Activated CD8-positive, alpha-beta T cell treated with anti-CD3 and anti-CD28 coated beads for 36 hours (primary cell): Measurements from ENCODE around the gene ZDHHC13. TPM values are rescaled to one million over a fixed set of nuclear protein-coding genes. Genes with fewer than 3 reads are reported as not detected.

Experiments
- ATAC-seq: fragments of 200-7000 bp; cut with Tn5 transposase; one replicate; pipeline ENCODE4 v1.10.0; 2021; ENCODE audit warnings: mild to moderate bottlenecking, moderate library complexity
- CTCF ChIA-PET: fragments of 350-600 bp; sonication (Branson Sonifier 250); formaldehyde crosslinking; loops from one replicate; lab custom pipeline; 2021; ENCODE audit warnings: antibody characterized with exemption; lab: Charles Lee
- POLR2A ChIA-PET: fragments of 350-600 bp; sonication (Branson Sonifier 250); formaldehyde crosslinking; loops from one replicate; lab custom pipeline; 2021; ENCODE audit warnings: antibody characterized with exemption; lab: Charles Lee
- DNase-seq: peaks from one replicate; pipeline ENCODE4 v3.0.0-alpha.2; 2020
- H3K27ac Mint-ChIP-seq: one replicate; pipeline ENCODE4 v1.8.0; 2021; ENCODE audit warnings: mild to moderate bottlenecking, mixed read lengths
- H3K27me3 Mint-ChIP-seq: one replicate; pipeline ENCODE4 v1.8.0; 2021; ENCODE audit warnings: mixed read lengths
- H3K36me3 Mint-ChIP-seq: one replicate; pipeline ENCODE4 v1.8.0; 2021; ENCODE audit warnings: low read depth, mixed read lengths
- H3K4me1 Mint-ChIP-seq: one replicate; pipeline ENCODE4 v1.8.0; 2021; ENCODE audit warnings: low read depth, mixed read lengths
- H3K4me3 Mint-ChIP-seq: one replicate; pipeline ENCODE4 v1.8.0; 2021; ENCODE audit warnings: mild to moderate bottlenecking, moderate library complexity, mixed read lengths
- H3K9me3 Mint-ChIP-seq: one replicate; pipeline ENCODE4 v1.8.0; 2021; ENCODE audit warnings: mixed read lengths
- CTCF ChIP-seq: fragments of 200-600 bp; IDR thresholded peaks from one replicate; pipeline ENCODE4 v1.8.0; 2022; ENCODE audit warnings: antibody characterized with exemption, mild to moderate bottlenecking
- intact Hi-C: fragments of 100-400 bp; cut with micrococcal nuclease; formaldehyde crosslinking; loops from one replicate; pipeline ENCODE4 v1.10.0; 2022
- total RNA-seq, 2 experiments: library from RNA; stranded (reverse); gene quantifications; one replicate each; pipeline ENCODE4 v1.2.3, GENCODE V29; 2021

ZDHHC13 gene
- total RNA-seq, 2 experiments from 2014 or later: 16.7 to 17.2 TPM

- no peak for TF ChIP-seq CTCF
- Mint-ChIP-seq H3K27ac (no peak within 1 kb of the TSS), H3K36me3 (no peaks in the 10 kb centered on the region), H3K27me3 (peaks cover 5% of the 10 kb centered on the region), H3K4me1 (no peaks in the 10 kb centered on the region), H3K9me3 (no peaks in the 10 kb centered on the region), H3K4me3 (no peak within 1 kb of the TSS)
- POLR2A ChIA-PET: no interaction called here
- intact Hi-C loops: no loop called here
- DNase-seq: no peak
- CTCF ChIA-PET: interaction anchor here (2.0 kb wide), 1 partner anchor 131 kb away, joined by 6 read pairs; no protein-coding TSS in a partner anchor
- ATAC-seq: no peak
Measured at GRCh38 chr11:19201737-19202605, 85.0 kb downstream of the ZDHHC13 start, which contains the start of gene CSRP3. Gene CSRP3, minus strand, starts transcription at chr11:19201983. Its CDS starts 9,535 bp downstream, at chr11:19192448.

GRCh38 chr11:19204836-19205235 lies 87.9 kb downstream of the ZDHHC13 start:
- no peak overlapping the region for H3K4me3 Mint-ChIP-seq
- no peak for TF ChIP-seq CTCF
- peaks cover 5% of the 10 kb centered on the region for H3K27me3 Mint-ChIP-seq
- intact Hi-C loops: no loop called here
- no peaks in the 10 kb centered on the region for H3K9me3 Mint-ChIP-seq
- H3K27ac Mint-ChIP-seq: no peak overlapping the region
- ChIA-PET CTCF (no interaction called here), POLR2A (no interaction called here)
- H3K36me3 Mint-ChIP-seq: no peaks in the 10 kb centered on the region
- no peak for ATAC-seq
- H3K4me1 Mint-ChIP-seq: no peaks in the 10 kb centered on the region
- no peak for DNase-seq

- H3K36me3 Mint-ChIP-seq: no peaks in the 10 kb centered on the region
- intact Hi-C loops: no loop called here
- ChIA-PET POLR2A (no interaction called here), CTCF (no interaction called here)
- no peak overlapping the region for H3K27ac Mint-ChIP-seq
- H3K4me3 Mint-ChIP-seq: no peak overlapping the region
- no peak for TF ChIP-seq CTCF
- DNase-seq (no peak), ATAC-seq (no peak)
- no peaks in the 10 kb centered on the region for H3K9me3 Mint-ChIP-seq
- H3K27me3 Mint-ChIP-seq: peaks cover 3% of the 10 kb centered on the region
- no peaks in the 10 kb centered on the region for H3K4me1 Mint-ChIP-seq
Measured at GRCh38 chr11:19208181-19208580, 91.2 kb downstream of the ZDHHC13 start.

GRCh38 chr11:19208959-19209546 lies 92.1 kb downstream of the ZDHHC13 start:
- CTCF ChIA-PET: no interaction called here

More at GRCh38 chr11:19208959-19209546, 92.1 kb downstream of the ZDHHC13 start:
- Mint-ChIP-seq H3K27ac (no peak overlapping the region), H3K4me3 (no peak overlapping the region), H3K27me3 (peaks cover 5% of the 10 kb centered on the region), H3K9me3 (no peaks in the 10 kb centered on the region), H3K36me3 (no peaks in the 10 kb centered on the region), H3K4me1 (no peaks in the 10 kb centered on the region)
- no peak for DNase-seq
- POLR2A ChIA-PET: no interaction called here
- no peak for ATAC-seq
- no peak for TF ChIP-seq CTCF
- intact Hi-C loops: no loop called here
